ENCODE data around the gene TSPAN32. TPM values are rescaled to one million over a fixed set of nuclear protein-coding genes. Genes with fewer than 3 reads are reported as not detected.
"Not testable (repeated sequence)": the region's sequence is repeated elsewhere in the genome, so short reads cannot be mapped to it uniquely, and the experiment has no call there.

TSPAN32 gene
- total RNA-seq, 2 donors from 2014 or later, result 4.3 to 9.9 TPM

GRCh38 chr11:2364386-2364785 lies 62.6 kb downstream of the TSPAN32 start:
- not testable (repeated sequence) for H3K4me1 Mint-ChIP-seq (ENCODE audit: low read depth in 2 of 2); H3K27me3 Mint-ChIP-seq; H3K4me3 Mint-ChIP-seq; H3K27ac Mint-ChIP-seq; ATAC-seq; H3K36me3 Mint-ChIP-seq; H3K9me3 Mint-ChIP-seq; DNase-seq (ENCODE audit: low spot score)

GRCh38 chr11:2365571-2366210 lies 63.9 kb downstream of the TSPAN32 start:
- H3K4me1 Mint-ChIP-seq (ENCODE audit: low read depth in 2 of 2), result no peaks in the 10 kb centered on the region
- DNase-seq (ENCODE audit: low spot score) (no peak), ATAC-seq (no peak)
- H3K4me3 Mint-ChIP-seq, result no peak overlapping the region
- H3K9me3 Mint-ChIP-seq, result no peaks in the 10 kb centered on the region
- peaks cover 5 to 8% of the 10 kb centered on the region in 2 donors for H3K27me3 Mint-ChIP-seq
- H3K36me3 Mint-ChIP-seq, result no peaks in the 10 kb centered on the region
- no peak overlapping the region for H3K27ac Mint-ChIP-seq

- ATAC-seq (no peak), DNase-seq (ENCODE audit: low spot score) (no peak)
- no peak overlapping the region for H3K4me3 Mint-ChIP-seq
- H3K9me3 Mint-ChIP-seq, result no peaks in the 10 kb centered on the region
- no peaks in the 10 kb centered on the region for H3K4me1 Mint-ChIP-seq (ENCODE audit: low read depth in 2 of 2)
- no peaks in the 10 kb centered on the region for H3K36me3 Mint-ChIP-seq
- no peak overlapping the region for H3K27ac Mint-ChIP-seq
- H3K27me3 Mint-ChIP-seq, result peaks cover 5 to 8% of the 10 kb centered on the region in 2 donors
These were observed 64.5 kb downstream of the TSPAN32 start for GRCh38 chr11:2366276-2366675.

GRCh38 chr11:2366733-2367132 lies 64.9 kb downstream of the TSPAN32 start:
- peaks cover 5 to 8% of the 10 kb centered on the region in 2 donors for H3K27me3 Mint-ChIP-seq
- no peaks in the 10 kb centered on the region for H3K36me3 Mint-ChIP-seq
- no peak overlapping the region for H3K4me3 Mint-ChIP-seq

GRCh38 chr11:2367266-2368160 lies 65.7 kb downstream of the TSPAN32 start:
- Mint-ChIP-seq H3K9me3 (no peaks in the 10 kb centered on the region), H3K4me3 (no peak overlapping the region), H3K4me1 (ENCODE audit: low read depth in 2 of 2) (no peaks in the 10 kb centered on the region), H3K36me3 (no peaks in the 10 kb centered on the region), H3K27me3 (peaks cover 2 to 8% of the 10 kb centered on the region in 2 donors), H3K27ac (no peak overlapping the region)
- no peak for DNase-seq (ENCODE audit: low spot score)
- no peak for ATAC-seq

More at GRCh38 chr11:2366733-2367132, 64.9 kb downstream of the TSPAN32 start:
- no peak overlapping the region for H3K27ac Mint-ChIP-seq
- no peaks in the 10 kb centered on the region for H3K4me1 Mint-ChIP-seq (ENCODE audit: low read depth in 2 of 2)
- H3K9me3 Mint-ChIP-seq, result no peaks in the 10 kb centered on the region
- no peak for DNase-seq (ENCODE audit: low spot score)
- ATAC-seq, result no peak

Other genes starting within 250 kb of the TSPAN32 start
- gene IGF2, start 162.6 kb upstream of the TSPAN32 start, total RNA-seq, result under 1 TPM in 1 of 2 donors, not detected in 1; 0.17 TPM
- not detected for gene INS, start 140.8 kb upstream of the TSPAN32 start, total RNA-seq
- gene TH, start 130.2 kb upstream of the TSPAN32 start, total RNA-seq, result not detected
- gene ASCL2, start 31.4 kb upstream of the TSPAN32 start, total RNA-seq, result 1 to 10 TPM; 2.5 to 5.3 TPM
- gene C11orf21, start 95 bp upstream of the TSPAN32 start, total RNA-seq, result 1 to 10 TPM; 7.2 to 7.6 TPM
- 100 to 1,000 TPM; 306 to 322 TPM for gene CD81, start 75.3 kb downstream of the TSPAN32 start, total RNA-seq
- gene TSSC4, start 98.7 kb downstream of the TSPAN32 start, total RNA-seq, result 10 to 100 TPM; 66.0 to 98.2 TPM
- not detected for gene TRPM5, start 142.5 kb downstream of the TSPAN32 start, total RNA-seq
- gene KCNQ1, start 143.0 kb downstream of the TSPAN32 start, total RNA-seq, result 1 to 10 TPM in 1 of 2 donors, under 1 TPM in 1; 0.19 to 1.4 TPM

Measured in natural killer cell treated with Interleukin-12 subunit alpha and Interleukin-12 subunit beta and Interleukin-15 and Interleukin-18, amount 100 ng/mL, for 72 hours (primary cell).